GM12873 (cell line): ENCODE data around the gene MFRP.

ENCODE experiments used
- TF ChIP-seq, protein P1 (sequence below): IDR thresholded peaks from 2 replicates; pipeline ENCODE4 v1.5.1; 2012; ENCODE audit warnings: low read depth, mild to moderate bottlenecking, moderate library complexity, low read length, control low read depth; ENCODE audit not compliant: insufficient read depth; ENCODE audit errors: missing control alignments

Gene MFRP

GRCh38 chr11:119295178-119295577 lies 51.3 kb downstream of the MFRP start:
- TF ChIP-seq, protein P1, sequence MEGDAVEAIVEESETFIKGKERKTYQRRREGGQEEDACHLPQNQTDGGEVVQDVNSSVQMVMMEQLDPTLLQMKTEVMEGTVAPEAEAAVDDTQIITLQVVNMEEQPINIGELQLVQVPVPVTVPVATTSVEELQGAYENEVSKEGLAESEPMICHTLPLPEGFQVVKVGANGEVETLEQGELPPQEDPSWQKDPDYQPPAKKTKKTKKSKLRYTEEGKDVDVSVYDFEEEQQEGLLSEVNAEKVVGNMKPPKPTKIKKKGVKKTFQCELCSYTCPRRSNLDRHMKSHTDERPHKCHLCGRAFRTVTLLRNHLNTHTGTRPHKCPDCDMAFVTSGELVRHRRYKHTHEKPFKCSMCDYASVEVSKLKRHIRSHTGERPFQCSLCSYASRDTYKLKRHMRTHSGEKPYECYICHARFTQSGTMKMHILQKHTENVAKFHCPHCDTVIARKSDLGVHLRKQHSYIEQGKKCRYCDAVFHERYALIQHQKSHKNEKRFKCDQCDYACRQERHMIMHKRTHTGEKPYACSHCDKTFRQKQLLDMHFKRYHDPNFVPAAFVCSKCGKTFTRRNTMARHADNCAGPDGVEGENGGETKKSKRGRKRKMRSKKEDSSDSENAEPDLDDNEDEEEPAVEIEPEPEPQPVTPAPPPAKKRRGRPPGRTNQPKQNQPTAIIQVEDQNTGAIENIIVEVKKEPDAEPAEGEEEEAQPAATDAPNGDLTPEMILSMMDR, result no peak

- TF ChIP-seq, protein P1, result no peak
Measured at GRCh38 chr11:119293461-119293860, 53.0 kb downstream of the MFRP start.

- TF ChIP-seq, protein P1, result no peak
Measured at GRCh38 chr11:119290894-119291497, 55.5 kb downstream of the MFRP start.
